ENCODE measurements around the gene ASPSCR1.

ASPSCR1 gene

DNA sequence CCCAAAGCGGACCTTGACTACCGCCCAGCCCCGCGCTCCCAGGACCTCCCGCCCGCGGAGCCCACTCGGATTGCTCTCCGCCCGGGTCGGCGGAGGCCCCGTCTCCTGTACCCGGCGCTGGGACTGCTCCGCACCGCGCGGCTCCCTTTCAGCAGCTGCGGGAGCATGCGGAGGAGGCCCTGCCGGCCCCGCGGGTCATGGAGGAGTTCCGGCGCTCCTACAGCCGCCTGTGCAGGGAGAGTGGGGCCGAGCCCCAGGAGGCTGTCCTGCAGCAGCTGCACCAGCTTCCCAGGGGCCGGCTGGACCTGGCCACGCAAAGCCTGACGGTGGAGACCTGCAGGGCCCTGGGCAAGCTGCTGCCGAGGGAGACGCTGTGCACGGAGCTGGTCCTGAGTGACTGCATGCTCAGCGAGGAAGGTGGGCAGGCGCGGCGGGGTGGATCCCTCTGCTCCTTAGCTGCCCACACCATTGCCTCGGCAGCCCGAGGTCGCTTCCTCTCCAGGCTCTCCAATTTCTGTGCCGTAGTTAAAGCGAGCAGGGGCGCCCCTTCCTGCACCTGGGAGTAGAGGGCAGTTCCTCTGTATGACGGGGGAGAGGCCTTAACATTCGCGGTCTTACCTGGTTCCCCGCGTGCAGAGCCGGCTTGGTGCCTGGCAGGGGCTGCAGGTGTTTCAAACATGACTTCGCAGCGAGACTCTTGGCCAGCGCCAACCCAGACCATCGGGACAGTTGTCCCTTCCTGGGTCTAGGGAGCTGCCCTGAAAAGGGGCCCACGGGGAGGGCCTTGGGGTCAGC is 46.2 kb downstream of the ASPSCR1 start:
- Mint-ChIP-seq H3K4me3 (peak overlapping the region; percentile 88), H3K27ac (no peak overlapping the region), H3K36me3 (ENCODE audit: low read depth) (peaks cover 4% of the 10 kb centered on the region), H3K4me1 (ENCODE audit: low read depth) (peaks cover 14% of the 10 kb centered on the region), H3K9me3 (no peaks in the 10 kb centered on the region), H3K27me3 (no peaks in the 10 kb centered on the region)

DNA sequence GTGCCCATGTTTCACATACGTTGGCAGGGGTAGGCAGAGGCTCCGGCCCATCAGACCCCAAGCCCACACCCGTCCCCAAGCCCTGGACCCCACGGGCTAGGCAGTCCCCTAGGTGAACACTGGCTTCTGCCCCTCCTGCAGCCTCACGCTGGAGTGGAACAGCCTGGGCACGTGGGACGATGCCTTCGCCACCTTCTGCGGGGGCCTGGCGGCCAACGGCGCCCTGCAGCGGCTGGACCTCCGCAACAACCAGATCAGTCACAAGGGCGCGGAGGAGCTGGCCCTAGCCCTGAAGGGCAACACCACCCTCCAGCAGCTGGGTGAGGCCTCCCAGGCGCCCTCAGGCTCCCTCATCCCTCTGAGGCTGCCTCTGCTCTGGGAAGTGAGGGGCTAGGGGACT is 47.4 kb downstream of the ASPSCR1 start:
- no peak overlapping the region for H3K4me3 Mint-ChIP-seq
- peaks cover 19% of the 10 kb centered on the region for H3K4me1 Mint-ChIP-seq (ENCODE audit: low read depth)
- H3K27ac Mint-ChIP-seq: no peak overlapping the region
- no peaks in the 10 kb centered on the region for H3K9me3 Mint-ChIP-seq
- H3K36me3 Mint-ChIP-seq (ENCODE audit: low read depth): no peaks in the 10 kb centered on the region
- no peaks in the 10 kb centered on the region for H3K27me3 Mint-ChIP-seq

- no peak overlapping the region for H3K27ac Mint-ChIP-seq
- H3K27me3 Mint-ChIP-seq: no peaks in the 10 kb centered on the region
- no peaks in the 10 kb centered on the region for H3K36me3 Mint-ChIP-seq (ENCODE audit: low read depth)
- H3K4me1 Mint-ChIP-seq (ENCODE audit: low read depth): peaks cover 21% of the 10 kb centered on the region
- H3K9me3 Mint-ChIP-seq: no peaks in the 10 kb centered on the region
- no peak overlapping the region for H3K4me3 Mint-ChIP-seq
Measured at GRCh38 chr17:82025401-82026107, 48.1 kb downstream of the ASPSCR1 start.

DNA sequence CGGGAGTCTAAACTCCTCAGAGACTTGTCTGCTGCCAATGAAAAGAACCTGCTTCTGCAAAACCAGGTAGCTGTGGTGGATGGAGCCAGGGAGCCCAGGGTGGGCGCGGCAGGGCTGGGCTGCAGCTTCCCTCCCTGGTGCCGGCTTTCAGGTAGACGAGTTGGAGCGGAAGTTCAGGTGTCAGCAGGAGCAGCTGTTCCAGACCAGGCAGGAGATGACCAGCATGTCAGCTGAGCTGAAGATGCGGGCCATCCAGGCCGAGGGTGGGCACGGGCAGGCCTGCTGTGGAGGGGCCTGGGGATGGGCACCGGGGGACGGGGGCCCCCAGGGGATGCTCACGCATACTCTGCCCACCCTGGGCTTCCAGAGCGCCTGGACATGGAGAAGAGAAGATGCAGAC is 50.8 kb downstream of the ASPSCR1 start:
- Mint-ChIP-seq H3K4me1 (ENCODE audit: low read depth) (peaks cover 15% of the 10 kb centered on the region), H3K4me3 (no peak overlapping the region), H3K36me3 (ENCODE audit: low read depth) (no peaks in the 10 kb centered on the region), H3K27me3 (no peaks in the 10 kb centered on the region), H3K27ac (no peak overlapping the region), H3K9me3 (no peaks in the 10 kb centered on the region)

DNA sequence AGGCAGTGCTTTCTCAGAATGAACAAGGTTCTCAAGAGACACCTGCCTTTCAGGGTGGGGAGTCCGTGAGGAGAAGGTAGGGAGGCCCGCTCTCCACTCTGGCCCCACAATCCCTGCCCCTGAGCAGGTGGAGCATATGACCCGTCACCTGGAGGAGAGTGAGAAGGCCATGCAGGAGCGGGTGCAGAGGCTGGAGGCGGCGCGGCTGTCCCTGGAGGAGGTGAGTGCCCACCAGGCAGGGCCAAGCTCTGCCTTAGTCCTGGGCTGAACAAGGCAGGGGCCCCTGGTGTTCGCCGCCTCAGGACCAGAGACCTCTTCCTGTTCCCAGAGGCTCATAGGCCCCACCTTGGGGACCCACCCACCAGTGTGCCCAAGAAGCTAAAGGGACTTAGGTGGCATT is 51.5 kb downstream of the ASPSCR1 start:
- Mint-ChIP-seq H3K27ac (no peak overlapping the region), H3K9me3 (no peaks in the 10 kb centered on the region), H3K4me3 (no peak overlapping the region)

GRCh38 chr17:82029391-82029790 is 52.0 kb downstream of the ASPSCR1 start:
- H3K9me3 Mint-ChIP-seq: no peaks in the 10 kb centered on the region
- H3K4me3 Mint-ChIP-seq: no peak overlapping the region
- H3K27me3 Mint-ChIP-seq: no peaks in the 10 kb centered on the region
- H3K36me3 Mint-ChIP-seq (ENCODE audit: low read depth): no peaks in the 10 kb centered on the region
- H3K27ac Mint-ChIP-seq: no peak overlapping the region
- peaks cover 8% of the 10 kb centered on the region for H3K4me1 Mint-ChIP-seq (ENCODE audit: low read depth)

More for the DNA sequence above, 51.5 kb downstream of the ASPSCR1 start:
- Mint-ChIP-seq H3K36me3 (ENCODE audit: low read depth) (no peaks in the 10 kb centered on the region), H3K4me1 (ENCODE audit: low read depth) (peaks cover 12% of the 10 kb centered on the region), H3K27me3 (no peaks in the 10 kb centered on the region)

GRCh38 chr17:82029990-82030469 is 52.6 kb downstream of the ASPSCR1 start:
- Mint-ChIP-seq H3K4me3 (no peak overlapping the region), H3K27ac (no peak overlapping the region), H3K36me3 (ENCODE audit: low read depth) (no peaks in the 10 kb centered on the region)

DNA sequence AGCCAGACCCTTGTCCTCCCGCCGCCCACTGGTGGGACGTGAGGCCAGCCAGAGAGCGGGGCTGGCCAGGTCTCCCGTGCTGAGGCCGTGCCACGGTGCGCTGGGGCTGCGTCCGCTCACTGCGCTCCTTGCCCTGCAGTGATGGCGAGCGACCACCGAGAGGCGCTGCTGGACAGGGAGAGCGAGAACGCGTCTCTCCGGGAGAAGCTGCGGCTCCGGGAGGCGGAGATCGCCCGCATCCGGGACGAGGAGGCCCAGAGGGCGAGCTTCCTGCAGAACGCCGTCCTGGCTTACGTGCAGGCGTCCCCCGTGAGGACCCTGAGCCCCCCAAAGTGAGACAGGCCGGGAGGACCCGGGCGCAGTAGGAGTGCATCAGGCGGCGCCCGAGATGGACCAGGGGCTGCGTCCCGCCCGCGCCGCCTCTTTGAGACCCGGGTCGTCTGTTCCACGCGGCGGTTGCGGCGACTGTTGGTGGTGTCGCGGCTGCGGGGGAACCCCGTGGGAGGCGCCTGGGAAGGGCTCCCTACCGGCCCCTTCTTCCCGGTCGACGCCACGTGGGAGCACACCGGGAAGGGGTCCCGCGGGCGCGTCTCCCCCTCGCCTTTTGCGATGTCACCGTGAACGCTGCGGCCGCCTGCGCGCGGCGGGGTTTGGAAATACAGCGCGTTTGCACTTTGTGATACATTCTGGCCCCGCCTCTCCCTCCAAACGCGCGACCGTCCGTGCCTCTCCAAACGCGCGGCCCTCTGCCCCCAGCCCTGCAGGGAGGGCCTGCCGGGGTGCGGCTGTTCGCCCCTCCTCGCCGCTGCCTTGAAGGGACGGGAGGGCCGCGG is 53.3 kb downstream of the ASPSCR1 start:
- Mint-ChIP-seq H3K36me3 (ENCODE audit: low read depth) (no peaks in the 10 kb centered on the region), H3K27ac (no peak overlapping the region)

More at GRCh38 chr17:82029990-82030469, 52.6 kb downstream of the ASPSCR1 start:
- Mint-ChIP-seq H3K4me1 (ENCODE audit: low read depth) (peaks cover 10% of the 10 kb centered on the region), H3K9me3 (no peaks in the 10 kb centered on the region), H3K27me3 (no peaks in the 10 kb centered on the region)

DNA sequence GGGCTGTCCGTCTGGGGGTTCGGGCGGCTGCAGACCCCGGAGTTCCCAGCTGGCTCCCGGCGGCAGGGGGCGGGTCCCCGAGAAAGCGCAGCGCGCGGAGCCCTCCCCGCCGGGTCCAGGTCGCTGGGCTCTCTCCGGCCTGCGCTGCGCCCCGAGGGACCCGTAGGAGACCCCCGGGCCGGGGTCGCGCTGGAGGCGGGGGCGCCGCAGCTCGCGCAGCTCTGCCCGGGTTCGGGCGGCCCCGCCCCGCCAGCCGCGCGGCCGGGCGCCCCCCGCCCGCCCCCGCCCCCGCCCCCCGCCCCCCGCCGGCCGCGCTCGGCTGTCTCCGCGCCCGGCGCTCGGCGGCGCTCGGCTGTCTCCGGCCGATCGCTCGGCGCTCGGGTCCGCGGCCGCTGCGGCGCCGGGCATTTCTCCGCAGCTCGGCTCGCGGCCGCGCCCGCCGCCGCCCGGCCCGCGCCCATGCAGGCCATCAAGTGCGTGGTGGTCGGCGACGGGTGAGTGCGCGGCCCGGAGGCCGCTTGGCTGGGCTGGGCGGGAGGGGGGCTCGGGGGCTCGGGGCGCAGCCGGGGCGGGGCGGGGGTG is 54.0 kb downstream of the ASPSCR1 start, which contains the start of gene RAC3:
TSS of gene RAC3 (plus strand) at position 376 of the 582 bp plus-strand sequence. CDS start at position 460, 84 bp downstream.
- H3K4me3 Mint-ChIP-seq: peak within 1 kb of the TSS; percentile 72

More for the DNA sequence above, 53.3 kb downstream of the ASPSCR1 start:
- H3K9me3 Mint-ChIP-seq: no peaks in the 10 kb centered on the region
- peak overlapping the region; percentile 72 for H3K4me3 Mint-ChIP-seq
- H3K4me1 Mint-ChIP-seq (ENCODE audit: low read depth): peaks cover 15% of the 10 kb centered on the region
- H3K27me3 Mint-ChIP-seq: no peaks in the 10 kb centered on the region

GRCh38 chr17:82031885-82032627 is 54.6 kb downstream of the ASPSCR1 start:
- no peaks in the 10 kb centered on the region for H3K36me3 Mint-ChIP-seq (ENCODE audit: low read depth)
- H3K4me1 Mint-ChIP-seq (ENCODE audit: low read depth): peaks cover 15% of the 10 kb centered on the region
- no peaks in the 10 kb centered on the region for H3K9me3 Mint-ChIP-seq
- no peaks in the 10 kb centered on the region for H3K27me3 Mint-ChIP-seq
- H3K4me3 Mint-ChIP-seq: peak overlapping the region; percentile 58
- no peak overlapping the region for H3K27ac Mint-ChIP-seq

More for the DNA sequence above, 54.0 kb downstream of the ASPSCR1 start, which contains the start of gene RAC3:
- no peaks in the 10 kb centered on the region for H3K9me3 Mint-ChIP-seq
- no peak within 1 kb of the TSS for H3K27ac Mint-ChIP-seq
- H3K4me1 Mint-ChIP-seq (ENCODE audit: low read depth): peaks cover 15% of the 10 kb centered on the region
- H3K27me3 Mint-ChIP-seq: no peaks in the 10 kb centered on the region
- no peaks in the 10 kb centered on the region for H3K36me3 Mint-ChIP-seq (ENCODE audit: low read depth)

GRCh38 chr17:82033359-82034085 is 56.1 kb downstream of the ASPSCR1 start:
- Mint-ChIP-seq H3K4me1 (ENCODE audit: low read depth) (peaks cover 22% of the 10 kb centered on the region), H3K4me3 (no peak overlapping the region)

DNA sequence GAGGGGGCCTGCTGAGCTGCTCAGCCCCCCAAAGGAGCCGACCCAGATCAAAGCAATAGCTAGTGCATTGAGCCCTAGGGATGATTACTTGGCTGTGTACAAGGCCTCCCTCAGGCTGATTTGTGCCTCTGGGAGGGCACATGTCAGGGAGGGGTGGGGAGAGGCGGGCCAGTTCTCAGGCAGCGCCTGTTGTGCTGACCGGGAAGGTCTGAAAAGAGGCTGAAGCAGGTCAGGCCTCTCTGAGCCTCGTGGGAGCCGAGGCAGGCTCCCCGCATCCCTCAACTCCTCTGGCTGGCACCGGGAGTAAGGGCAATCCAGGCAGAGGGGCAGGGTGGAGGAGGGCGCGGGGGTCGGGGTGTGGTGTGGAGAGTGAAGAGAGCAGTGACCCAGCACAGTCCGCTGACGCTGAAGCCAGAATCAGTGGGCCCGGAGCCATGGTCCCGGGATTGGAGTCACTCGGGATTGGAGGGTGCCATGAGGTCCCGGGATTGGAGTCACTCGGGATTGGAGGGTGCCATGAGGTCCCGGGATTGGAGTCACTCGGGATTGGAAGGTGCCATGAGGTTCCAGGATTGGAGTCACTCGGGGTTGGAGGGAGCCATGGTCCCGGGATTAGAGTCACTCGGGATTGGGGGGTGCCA is 57.1 kb downstream of the ASPSCR1 start:
- no peaks in the 10 kb centered on the region for H3K27me3 Mint-ChIP-seq
- H3K4me3 Mint-ChIP-seq: no peak overlapping the region
- H3K4me1 Mint-ChIP-seq (ENCODE audit: low read depth): peaks cover 28% of the 10 kb centered on the region
- H3K27ac Mint-ChIP-seq: no peak overlapping the region
- H3K36me3 Mint-ChIP-seq (ENCODE audit: low read depth): no peaks in the 10 kb centered on the region
- H3K9me3 Mint-ChIP-seq: no peaks in the 10 kb centered on the region

More at GRCh38 chr17:82033359-82034085, 56.1 kb downstream of the ASPSCR1 start:
- no peaks in the 10 kb centered on the region for H3K9me3 Mint-ChIP-seq
- H3K27ac Mint-ChIP-seq: no peak overlapping the region
- no peaks in the 10 kb centered on the region for H3K36me3 Mint-ChIP-seq (ENCODE audit: low read depth)
- no peaks in the 10 kb centered on the region for H3K27me3 Mint-ChIP-seq

DNA sequence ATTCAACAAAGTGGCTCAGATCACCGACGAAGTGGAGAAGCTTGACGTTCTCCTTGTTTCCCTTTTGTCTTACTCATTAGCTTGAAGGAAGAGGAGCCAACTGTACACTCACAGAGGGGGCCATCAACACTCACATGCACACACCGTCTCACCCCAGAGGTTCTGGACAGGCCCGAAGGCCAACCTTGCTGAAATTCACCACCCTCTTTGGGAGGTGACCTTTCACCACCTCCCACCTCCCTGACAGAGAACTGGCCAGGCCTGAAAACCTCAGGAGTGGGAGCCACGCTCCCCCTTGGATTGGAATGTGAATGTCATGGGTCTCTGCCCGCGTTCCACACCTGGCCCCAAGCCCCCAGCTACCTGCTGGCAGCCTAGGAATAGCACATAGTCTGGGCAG is 58.1 kb downstream of the ASPSCR1 start:
- Mint-ChIP-seq H3K4me1 (ENCODE audit: low read depth) (peaks cover 22% of the 10 kb centered on the region), H3K36me3 (ENCODE audit: low read depth) (no peaks in the 10 kb centered on the region), H3K27me3 (no peaks in the 10 kb centered on the region), H3K9me3 (no peaks in the 10 kb centered on the region), H3K4me3 (peak overlapping the region; percentile 74), H3K27ac (no peak overlapping the region)
